Right lobe of liver (tissue), 4 donors: ENCODE measurements around the gene MGA.

Experiments
- POLR2A ChIP-seq: fragments of 450-650 bp; IDR thresholded peaks from one replicate; pipeline ENCODE4 v1.6.1; 2017; ENCODE audit warnings: antibody characterized with exemption, mild to moderate bottlenecking
- TF ChIP-seq, protein P1 (sequence below), 4 donors: fragments of 200-600 bp in 3 of 4; fragments of 450-650 bp in 1 of 4; IDR thresholded peaks; one replicate each; pipeline versions ENCODE4 v1.5.1 to v1.8.0; 2016 to 2022; ENCODE audit warnings: antibody characterized with exemption in 4 of 4, mild to moderate bottlenecking in 2 of 4
- donor health status: DM: no; HTN: no; CAD: no.
- donor health status: DM: no; HTN: no; CAD: no.
- donor health status: DM: no; HTN: yes; CAD: no.

DNA sequence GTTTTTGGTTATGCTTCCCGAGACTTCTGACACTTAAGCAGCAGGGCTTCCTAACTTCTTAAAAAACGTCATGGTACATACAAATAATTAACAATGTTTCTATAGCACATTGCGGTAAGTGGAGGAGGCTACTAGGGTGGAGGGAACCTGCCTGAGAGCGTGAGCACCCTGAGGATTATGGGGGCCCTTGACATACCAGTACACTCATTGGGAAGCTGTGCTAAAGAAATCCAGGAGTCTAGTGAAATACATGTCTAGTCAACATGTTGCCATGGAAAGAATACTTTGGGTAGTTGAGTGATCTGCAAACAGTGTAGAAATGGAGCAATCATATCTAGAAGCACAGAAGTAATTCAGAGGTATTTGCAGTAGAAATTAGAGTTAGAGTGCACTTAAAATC lies 74.8 kb downstream of the MGA start:
- TF ChIP-seq, protein P1, sequence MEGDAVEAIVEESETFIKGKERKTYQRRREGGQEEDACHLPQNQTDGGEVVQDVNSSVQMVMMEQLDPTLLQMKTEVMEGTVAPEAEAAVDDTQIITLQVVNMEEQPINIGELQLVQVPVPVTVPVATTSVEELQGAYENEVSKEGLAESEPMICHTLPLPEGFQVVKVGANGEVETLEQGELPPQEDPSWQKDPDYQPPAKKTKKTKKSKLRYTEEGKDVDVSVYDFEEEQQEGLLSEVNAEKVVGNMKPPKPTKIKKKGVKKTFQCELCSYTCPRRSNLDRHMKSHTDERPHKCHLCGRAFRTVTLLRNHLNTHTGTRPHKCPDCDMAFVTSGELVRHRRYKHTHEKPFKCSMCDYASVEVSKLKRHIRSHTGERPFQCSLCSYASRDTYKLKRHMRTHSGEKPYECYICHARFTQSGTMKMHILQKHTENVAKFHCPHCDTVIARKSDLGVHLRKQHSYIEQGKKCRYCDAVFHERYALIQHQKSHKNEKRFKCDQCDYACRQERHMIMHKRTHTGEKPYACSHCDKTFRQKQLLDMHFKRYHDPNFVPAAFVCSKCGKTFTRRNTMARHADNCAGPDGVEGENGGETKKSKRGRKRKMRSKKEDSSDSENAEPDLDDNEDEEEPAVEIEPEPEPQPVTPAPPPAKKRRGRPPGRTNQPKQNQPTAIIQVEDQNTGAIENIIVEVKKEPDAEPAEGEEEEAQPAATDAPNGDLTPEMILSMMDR (IDR thresholded peaks at IDR 0.05): no peak
- TF ChIP-seq POLR2A: no peak
